C4-2B (cell line): ENCODE measurements around the gene MED19.

Experiments
- ZFX ChIP-seq: fragments of 450-650 bp; IDR thresholded peaks from 2 replicates; pipeline ENCODE4 v1.6.1; 2017
- TF ChIP-seq, protein P1 (sequence below): fragments of 450-650 bp; conservative IDR thresholded peaks from 2 replicates; pipeline ENCODE4 v1.5.1; 2017; ENCODE audit warnings: mild to moderate bottlenecking

DNA sequence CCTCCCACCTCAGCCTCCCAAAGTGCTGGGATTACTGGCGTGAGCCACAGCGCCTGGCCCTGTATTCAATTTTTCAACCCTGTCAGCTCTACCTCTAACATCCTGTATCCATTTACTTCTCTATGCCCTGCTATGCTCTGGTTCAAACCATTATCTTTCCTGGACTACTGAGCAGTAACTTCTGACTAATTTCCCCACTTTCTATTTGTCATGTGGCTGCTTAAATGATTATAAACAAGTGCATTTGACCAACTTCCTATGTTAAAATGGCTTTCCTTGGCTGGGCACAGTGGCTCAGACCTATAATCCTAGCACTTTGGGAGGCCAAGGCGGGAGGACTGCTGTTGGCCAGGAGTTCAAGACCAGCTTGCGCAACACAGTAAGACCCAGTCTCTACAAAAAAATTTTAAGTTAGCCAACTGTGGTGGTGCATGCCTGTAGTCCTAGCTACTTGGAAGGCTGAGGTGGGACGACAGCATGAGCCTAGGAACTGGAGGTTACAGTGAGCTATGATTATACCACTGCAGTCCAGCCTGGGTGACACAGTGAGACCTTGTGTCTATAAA is 2.1 kb downstream of the MED19 start:
- TF ChIP-seq, protein P1, sequence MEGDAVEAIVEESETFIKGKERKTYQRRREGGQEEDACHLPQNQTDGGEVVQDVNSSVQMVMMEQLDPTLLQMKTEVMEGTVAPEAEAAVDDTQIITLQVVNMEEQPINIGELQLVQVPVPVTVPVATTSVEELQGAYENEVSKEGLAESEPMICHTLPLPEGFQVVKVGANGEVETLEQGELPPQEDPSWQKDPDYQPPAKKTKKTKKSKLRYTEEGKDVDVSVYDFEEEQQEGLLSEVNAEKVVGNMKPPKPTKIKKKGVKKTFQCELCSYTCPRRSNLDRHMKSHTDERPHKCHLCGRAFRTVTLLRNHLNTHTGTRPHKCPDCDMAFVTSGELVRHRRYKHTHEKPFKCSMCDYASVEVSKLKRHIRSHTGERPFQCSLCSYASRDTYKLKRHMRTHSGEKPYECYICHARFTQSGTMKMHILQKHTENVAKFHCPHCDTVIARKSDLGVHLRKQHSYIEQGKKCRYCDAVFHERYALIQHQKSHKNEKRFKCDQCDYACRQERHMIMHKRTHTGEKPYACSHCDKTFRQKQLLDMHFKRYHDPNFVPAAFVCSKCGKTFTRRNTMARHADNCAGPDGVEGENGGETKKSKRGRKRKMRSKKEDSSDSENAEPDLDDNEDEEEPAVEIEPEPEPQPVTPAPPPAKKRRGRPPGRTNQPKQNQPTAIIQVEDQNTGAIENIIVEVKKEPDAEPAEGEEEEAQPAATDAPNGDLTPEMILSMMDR: no peak
- no peak for TF ChIP-seq ZFX
